ENCODE measurements around the gene FPR2.
A peak's percentile ranks its signal among the peaks of the same experiment; 100 is the strongest.

The FPR2 gene

DNA sequence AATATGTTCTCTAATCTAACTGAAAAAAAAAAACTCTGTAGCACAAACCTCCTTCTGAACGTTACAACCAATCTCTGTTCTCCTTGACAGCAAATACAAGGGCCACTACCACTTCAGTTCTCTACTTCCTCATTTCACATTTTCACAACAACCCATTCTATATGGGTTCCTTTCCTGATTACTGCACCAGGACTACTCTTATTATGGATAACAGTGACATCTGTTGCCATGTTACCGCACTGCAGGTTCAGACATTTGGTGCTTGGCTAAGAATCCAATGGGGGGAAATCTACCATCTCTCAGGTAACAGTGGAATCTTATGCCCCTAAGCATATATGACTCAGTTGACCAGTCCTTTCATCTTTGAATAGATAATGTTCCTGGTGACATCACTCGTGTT, 22.4 kb downstream of the FPR2 start:
- TF ChIP-seq, protein P1, sequence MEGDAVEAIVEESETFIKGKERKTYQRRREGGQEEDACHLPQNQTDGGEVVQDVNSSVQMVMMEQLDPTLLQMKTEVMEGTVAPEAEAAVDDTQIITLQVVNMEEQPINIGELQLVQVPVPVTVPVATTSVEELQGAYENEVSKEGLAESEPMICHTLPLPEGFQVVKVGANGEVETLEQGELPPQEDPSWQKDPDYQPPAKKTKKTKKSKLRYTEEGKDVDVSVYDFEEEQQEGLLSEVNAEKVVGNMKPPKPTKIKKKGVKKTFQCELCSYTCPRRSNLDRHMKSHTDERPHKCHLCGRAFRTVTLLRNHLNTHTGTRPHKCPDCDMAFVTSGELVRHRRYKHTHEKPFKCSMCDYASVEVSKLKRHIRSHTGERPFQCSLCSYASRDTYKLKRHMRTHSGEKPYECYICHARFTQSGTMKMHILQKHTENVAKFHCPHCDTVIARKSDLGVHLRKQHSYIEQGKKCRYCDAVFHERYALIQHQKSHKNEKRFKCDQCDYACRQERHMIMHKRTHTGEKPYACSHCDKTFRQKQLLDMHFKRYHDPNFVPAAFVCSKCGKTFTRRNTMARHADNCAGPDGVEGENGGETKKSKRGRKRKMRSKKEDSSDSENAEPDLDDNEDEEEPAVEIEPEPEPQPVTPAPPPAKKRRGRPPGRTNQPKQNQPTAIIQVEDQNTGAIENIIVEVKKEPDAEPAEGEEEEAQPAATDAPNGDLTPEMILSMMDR (IDR thresholded peaks at IDR 0.05; ENCODE audit: insufficient read depth, low read depth, low read length, missing control alignments) = no peak
- DNase-seq (ENCODE audit: low read depth) = peak; percentile 1

DNA sequence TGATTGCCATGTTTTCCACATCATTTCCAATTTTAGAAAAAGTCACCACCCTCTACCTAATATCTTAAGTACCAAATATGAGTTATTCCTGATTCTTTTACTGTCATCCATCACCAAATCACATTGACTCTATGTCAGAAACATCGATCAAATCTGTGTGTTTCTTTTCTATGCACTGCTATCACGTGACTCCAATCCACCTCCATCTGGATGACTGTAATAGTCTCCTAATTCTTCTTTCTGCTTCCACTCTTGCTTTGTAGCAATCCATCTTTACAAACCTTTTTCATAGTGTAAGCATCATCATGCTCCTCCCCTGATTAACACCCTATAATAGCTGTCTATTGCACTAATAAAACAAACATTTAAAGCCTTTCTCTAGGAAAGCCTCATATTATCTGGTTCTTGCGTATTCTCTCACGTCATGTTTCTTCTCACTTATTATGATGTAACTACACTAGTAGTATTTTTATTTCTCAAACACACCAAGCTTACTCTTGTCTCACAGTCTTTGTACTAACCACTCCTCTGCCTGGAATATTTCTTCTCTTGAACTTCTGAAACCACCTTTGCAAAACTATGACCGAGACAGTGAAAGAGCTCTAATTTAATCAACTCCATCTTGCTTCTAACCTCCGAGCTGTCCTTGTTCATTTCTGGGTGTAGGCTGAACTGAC, 23.3 kb downstream of the FPR2 start:
- no peak overlapping the region for H3K4me3 ChIP-seq (ENCODE audit: low read depth, low read length)
- TF ChIP-seq, protein P1 (IDR thresholded peaks at IDR 0.05; ENCODE audit: insufficient read depth, low read depth, low read length, missing control alignments) = no peak
- DNase-seq (ENCODE audit: low read depth) = no peak

More for the DNA sequence above, 22.4 kb downstream of the FPR2 start:
- no peak overlapping the region for H3K4me3 ChIP-seq (ENCODE audit: low read depth, low read length)

- peak; percentile 37 for DNase-seq (ENCODE audit: low read depth)
- no peak overlapping the region for H3K4me3 ChIP-seq (ENCODE audit: low read depth, low read length)
- TF ChIP-seq, protein P1 (IDR thresholded peaks at IDR 0.05; ENCODE audit: insufficient read depth, low read depth, low read length, missing control alignments) = no peak
Measured at GRCh38 chr19:51784922-51785690, 24.1 kb downstream of the FPR2 start.

DNA sequence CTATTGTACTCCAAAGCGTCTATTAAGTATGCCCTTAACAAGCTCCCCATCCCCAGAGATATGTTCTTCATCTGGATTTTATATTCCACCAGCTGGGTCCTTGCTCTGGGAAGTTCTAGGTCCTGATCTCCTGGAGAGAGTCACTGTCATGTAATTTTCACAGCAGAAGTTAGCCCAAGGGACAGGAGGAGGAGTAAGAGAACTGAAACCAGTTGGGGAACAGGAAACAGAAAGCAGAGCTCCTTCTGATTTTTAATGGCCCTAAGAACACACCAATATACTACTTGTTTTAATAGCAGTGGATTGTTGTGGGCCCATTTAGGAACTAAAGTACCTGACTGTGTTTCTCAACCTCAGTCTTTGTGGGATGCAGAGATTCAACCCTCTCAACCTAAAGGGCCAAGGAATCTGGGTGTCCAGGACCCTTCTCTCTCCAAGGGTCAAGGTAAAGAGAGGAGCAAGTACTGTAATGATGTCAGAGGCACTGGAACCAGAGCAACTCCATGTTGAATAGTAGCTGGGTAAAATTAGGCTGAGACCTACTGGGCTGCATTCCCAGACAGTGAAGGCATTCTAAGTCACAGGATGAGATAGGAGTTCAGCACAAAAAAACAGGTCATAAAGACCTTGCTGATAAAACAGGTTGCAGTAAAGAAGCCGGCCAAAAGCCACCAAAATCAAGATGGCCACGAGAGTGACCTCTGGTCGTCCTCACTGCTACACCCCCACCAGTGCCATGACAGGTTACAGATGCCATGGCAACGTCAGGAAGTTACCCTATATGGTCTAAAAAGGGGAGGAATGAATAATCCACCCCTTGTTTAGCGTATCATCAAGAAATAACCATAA, 25.9 kb downstream of the FPR2 start:
- TF ChIP-seq, protein P1 (IDR thresholded peaks at IDR 0.05; ENCODE audit: insufficient read depth, low read depth, low read length, missing control alignments) = no peak
- no peak overlapping the region for H3K4me3 ChIP-seq (ENCODE audit: low read depth, low read length)
- no peak for DNase-seq (ENCODE audit: low read depth)

DNA sequence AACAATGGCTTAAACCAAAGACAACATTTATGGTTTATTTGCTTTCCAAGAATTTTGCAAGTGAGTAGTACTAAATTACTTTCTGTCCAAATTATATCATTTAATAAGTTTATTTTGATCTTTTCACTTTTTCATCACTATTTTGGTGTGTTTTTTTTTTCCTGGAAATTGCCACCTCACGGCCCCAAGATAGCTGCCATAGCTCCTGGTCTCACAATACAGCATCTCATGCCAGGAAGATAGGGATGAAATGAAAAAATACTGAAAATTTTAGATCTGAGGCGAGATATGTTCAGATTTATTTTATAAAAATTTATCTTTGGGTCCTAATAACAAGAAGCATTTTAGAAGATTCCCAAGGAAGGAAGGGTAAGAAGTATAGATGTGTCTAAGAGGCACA, 27.0 kb downstream of the FPR2 start:
- TF ChIP-seq, protein P1 (IDR thresholded peaks at IDR 0.05; ENCODE audit: insufficient read depth, low read depth, low read length, missing control alignments) = no peak

DNA sequence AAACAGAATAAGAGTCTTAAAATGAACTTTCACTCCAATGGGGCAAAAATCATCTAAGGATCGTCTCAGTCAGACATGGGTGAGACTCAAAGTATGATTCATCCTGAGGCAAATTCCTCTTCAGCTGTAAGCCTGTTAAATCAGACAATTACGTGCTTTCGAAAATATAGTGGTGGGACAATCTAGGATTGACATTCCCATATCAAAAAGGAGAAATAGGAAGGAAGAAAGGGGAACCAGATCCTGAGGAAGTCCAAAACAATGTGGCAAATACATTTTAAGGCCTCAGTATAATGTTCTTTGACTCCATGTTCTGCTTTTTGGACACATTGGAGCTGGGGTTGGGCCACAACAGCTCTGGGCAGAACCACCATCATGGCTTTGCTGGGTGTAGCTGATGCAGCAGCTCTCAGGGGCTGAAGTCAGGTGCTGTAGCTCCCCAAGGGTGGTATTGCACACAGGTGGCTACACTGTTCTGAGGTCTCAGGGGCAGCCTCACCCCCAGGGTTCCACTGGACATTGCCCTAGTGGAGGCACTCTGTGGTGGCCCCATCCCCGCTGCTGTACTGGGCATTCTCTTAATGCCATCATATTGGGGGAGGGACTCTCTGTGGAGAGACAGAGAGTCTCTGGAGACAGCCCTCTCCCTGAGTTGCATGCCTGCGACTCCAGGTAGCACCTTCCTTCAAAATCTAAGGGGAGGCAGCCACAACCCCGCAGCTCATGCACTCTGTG, 28.2 kb downstream of the FPR2 start:
- DNase-seq (ENCODE audit: low read depth) = no peak
- TF ChIP-seq, protein P1 (IDR thresholded peaks at IDR 0.05; ENCODE audit: insufficient read depth, low read depth, low read length, missing control alignments) = no peak
- H3K4me3 ChIP-seq (ENCODE audit: low read depth, low read length) = no peak overlapping the region

More for the DNA sequence above, 27.0 kb downstream of the FPR2 start:
- H3K4me3 ChIP-seq (ENCODE audit: low read depth, low read length) = no peak overlapping the region
- no peak for DNase-seq (ENCODE audit: low read depth)

Measured in GM12865 (cell line).